Measurements from ENCODE around the gene IQCM.

IQCM gene

DNA sequence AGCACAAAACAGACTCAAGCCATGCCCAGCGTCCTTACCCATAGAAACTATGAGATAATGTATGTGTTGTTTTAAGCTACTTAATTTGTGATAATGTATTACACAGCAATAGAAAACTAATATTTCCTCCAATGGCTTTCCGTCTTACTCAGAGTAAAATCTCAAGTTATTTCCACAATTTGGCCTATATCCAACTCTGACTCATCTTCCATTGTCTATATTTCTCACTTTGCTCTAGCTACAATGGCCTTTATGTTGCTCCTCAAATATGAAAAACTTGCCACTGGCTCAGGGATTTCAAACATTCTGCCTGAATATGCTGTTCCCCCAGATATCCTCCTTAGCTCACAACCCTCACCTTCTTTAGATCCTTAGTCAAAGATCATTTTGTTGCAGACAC is 31.6 kb downstream of the IQCM start:
- DNase-seq (ENCODE audit: extremely low read depth in 1 of 2, low read depth in 1 of 2), result no peak

DNA sequence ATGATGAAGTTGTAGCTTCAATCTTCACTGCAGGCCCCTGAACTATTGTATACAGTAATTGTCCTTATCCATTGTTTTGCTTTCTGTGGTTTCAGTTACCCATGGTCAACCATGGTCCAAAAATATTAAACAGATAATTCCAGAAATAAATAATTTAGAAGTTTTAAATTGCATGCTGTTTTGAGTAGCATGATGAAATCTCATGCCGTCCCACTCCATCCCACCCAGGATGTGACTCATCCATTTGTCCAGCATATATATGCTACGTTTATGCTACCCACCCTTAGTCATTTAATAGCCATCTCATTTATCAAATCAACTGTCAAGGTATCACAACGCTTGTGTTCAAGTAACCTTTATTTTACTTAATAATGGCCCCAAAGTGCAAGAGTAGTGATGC is 34.5 kb downstream of the IQCM start:
- no peak for DNase-seq (ENCODE audit: extremely low read depth in 1 of 2, low read depth in 1 of 2)

DNA sequence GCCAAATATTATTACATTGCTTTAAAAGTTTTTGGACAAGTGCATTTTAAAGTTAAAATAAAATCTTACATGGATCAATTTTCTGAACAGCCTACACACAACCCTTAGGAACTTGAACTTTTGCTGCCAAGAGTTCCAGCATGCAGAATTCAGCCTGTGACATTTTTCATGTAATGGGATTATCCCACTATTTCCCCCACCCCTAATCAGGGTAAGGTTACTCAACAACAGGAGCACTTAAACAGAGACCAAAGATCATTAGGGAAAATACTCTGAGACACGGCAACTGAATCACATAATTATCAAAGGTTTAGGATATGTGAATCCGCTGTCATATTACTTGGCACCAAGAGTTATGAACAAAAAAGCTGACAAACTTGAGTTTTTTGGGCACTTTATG is 47.2 kb downstream of the IQCM start:
- no peak for DNase-seq (ENCODE audit: extremely low read depth in 1 of 2, low read depth in 1 of 2)

DNA sequence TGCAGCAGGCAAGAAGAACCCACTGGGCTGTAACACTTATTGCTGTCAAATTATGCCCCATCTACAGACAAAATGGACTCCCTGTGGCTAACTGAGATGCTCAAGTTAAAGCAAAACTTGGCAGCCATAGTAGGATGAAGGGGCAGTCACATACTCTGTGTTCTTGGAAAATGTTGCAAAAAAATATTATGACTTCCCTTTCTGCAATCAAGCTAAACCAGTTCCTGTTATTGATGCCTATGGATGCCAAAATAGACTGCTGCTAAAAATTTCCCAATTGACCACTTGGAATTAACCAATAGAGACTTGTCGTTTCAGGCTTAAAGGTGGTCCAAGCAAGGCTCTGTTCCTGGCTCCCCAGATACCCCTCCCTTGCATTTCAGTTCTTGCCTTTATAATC is 49.5 kb downstream of the IQCM start:
- DNase-seq (ENCODE audit: extremely low read depth in 1 of 2, low read depth in 1 of 2), result no peak

DNA sequence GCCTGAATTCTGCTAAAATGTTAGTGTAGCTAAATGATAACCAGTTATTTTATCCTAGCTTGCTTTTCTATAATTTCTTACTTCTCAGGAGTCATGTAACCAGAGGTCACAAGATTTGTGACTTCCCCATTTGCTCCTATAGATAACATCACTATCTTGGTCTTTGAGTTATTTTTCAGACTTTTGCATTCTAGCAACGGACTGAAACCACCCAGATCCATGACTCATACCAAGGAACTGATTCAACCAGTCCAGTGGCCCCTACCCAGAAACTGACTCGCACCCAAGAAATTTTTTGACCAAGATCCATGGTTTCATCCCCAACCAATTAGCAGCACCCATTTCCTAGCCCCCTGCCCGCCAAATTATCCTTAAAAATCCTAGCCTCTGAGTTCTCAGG is 50.0 kb downstream of the IQCM start:
- DNase-seq (ENCODE audit: extremely low read depth in 1 of 2, low read depth in 1 of 2), result no peak

DNA sequence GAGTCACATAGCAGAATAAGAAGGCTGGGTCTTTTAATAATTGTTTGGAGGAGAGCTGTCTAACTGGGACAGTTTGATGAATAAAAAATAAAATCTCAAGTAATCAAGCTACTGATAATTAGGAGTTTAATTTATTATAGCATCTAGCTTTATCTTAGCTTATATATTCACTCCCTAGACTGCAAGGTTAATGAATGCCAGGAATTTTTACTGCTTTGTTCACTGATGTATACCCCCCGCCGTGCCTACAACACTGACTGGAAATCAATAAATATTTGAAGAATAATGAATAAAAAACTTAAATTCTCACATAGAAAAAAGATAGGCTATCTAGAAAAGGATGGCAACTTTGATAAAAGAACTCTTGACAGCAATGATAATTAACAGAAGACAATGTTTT is 59.7 kb downstream of the IQCM start:
- DNase-seq (ENCODE audit: extremely low read depth in 1 of 2, low read depth in 1 of 2), result no peak

DNA sequence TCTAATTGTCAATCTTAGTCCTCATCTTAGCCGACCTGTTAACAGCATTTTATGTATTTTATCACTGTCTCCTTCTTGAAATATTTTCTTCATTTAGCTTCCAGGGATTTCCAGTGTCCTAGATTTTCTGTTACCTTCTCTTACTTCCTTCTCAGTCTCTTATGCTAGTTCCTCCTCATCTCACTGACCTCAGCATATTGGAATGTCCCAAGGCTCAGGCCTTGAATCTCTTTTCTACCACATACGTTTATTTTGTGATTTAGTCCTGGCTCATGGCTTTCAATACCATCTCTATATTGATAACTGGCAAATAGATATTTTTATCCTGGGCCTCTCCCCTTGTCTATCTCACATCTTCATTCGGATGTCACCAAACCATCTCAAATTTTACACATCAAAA is 61.1 kb downstream of the IQCM start:
- DNase-seq (ENCODE audit: extremely low read depth in 1 of 2, low read depth in 1 of 2), result no peak

DNA sequence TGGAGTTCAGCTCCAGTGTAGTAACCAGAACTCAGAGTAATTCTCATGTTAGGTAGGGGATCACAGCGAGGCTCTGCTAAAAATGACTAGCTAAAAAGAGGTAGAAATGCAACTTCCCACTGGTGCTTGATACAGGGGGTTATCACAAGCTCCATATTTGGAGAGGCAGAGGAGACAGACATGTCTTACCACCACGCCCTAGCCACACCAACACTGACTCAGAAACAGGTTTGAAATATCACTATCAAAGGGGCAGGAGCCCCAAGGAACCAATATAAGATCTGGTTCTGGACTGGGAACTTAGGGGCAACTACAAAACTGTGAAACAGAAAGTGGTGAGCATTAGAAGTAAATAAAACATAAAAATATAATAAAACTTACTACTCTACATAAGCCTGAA is 62.9 kb downstream of the IQCM start:
- DNase-seq (ENCODE audit: extremely low read depth in 1 of 2, low read depth in 1 of 2), result no peak

DNA sequence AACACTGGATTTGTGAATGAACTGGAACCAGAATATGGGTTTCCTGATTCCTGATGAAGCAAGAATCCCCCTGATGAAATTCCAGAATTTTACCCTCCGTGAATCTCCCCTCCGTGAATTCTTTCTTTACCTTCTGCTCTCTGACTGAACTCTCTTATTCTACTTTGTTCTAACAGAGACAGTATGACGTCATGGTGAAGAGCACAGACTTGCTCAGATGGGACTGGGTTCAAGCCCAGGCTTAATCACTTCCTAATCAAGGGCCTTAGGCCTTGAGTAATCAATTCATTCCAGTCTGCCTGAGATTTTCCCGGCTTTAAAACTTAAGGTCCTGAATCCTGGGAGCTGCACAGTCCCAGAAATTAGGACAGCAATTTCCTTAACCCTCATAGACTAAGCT is 64.5 kb downstream of the IQCM start:
- DNase-seq (ENCODE audit: extremely low read depth in 1 of 2, low read depth in 1 of 2), result no peak

DNA sequence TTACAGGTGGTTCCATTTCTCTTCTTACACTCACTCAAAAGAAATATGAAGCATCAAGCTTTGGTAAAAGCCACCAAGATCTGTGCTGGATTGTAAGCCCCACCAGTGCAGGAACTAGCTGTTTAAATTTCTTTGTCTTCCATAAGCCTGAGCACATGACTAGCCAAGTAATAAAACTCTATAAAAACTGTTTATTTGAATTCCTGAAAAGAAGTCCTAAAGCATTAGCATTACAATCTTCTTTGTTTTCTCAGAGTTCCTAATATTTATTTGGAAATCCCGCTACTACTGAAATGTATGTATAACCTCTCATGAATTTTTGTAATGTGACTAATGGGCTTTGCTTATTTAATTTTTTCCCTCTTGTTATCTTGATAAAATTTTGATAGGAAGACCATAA is 65.9 kb downstream of the IQCM start:
- no peak for DNase-seq (ENCODE audit: extremely low read depth in 1 of 2, low read depth in 1 of 2)

DNA sequence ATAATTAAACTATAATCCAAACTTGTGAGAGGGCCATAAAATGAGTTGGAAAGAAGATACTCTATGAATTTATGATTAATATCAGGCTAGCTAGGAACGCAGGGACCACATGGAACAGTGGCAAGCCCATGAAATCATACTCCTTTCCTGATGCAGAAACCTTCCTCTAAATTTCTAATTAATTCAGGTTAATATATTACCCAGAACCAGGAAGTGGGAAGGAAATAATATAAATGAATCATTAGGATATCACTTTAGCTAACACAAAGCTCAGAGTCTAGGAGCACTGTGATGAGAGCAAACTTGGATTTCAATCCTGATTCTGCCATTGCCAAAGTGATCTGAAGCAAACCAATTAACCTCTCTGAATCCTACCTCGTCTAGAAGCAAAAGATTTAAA is 68.0 kb downstream of the IQCM start:
- no peak for DNase-seq (ENCODE audit: extremely low read depth in 1 of 2, low read depth in 1 of 2)

DNA sequence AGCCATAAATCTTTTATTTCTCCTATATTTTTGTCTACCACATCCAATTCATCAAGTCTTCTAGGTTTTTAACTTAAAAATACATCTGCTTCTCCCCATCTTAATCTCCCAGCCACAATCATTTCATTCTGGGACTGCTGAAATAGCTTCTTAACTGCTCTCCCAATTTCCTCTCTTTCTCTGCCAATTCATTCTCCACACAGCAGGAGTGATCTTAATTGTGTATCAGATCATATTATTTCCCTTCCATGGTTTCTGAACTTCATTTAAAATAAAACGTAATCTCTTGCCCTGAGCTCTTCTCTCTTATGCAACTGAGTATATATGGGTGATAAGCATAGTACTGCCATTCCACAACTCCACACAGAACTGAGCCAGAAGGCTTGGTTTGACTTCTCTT is 69.4 kb downstream of the IQCM start:
- DNase-seq (ENCODE audit: extremely low read depth in 1 of 2, low read depth in 1 of 2), result no peak

DNA sequence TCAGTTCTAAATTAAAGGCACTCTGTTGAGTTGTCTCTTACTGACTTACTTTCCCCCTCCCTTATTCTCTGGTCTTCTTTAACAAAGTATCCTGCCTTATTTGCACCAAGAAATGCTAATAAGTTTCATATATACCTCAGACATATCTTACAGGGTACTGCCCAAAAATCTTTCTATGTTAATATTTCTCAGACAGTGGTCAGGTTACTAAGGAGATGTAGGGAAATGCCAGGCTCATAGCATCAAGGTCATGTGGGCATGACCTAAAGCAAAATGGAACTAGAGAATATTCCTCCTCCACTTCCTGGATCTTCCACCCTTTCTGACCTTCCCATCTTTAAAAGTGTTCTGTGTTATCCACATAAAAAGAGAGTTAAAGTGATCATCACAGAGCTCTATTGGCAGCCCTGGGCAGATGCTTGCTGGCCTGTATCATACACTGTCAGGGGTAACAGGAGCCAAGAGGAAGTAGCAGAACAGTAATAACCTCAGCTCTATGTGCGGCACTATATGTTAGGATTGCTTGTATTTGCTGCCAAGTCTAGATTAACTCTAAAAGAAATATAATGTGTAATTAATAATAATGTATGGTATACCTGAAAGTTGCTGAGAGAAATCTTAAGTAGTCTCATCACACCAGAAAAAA is 74.3 kb downstream of the IQCM start:
- DNase-seq (ENCODE audit: extremely low read depth in 1 of 2, low read depth in 1 of 2), result no peak

DNA sequence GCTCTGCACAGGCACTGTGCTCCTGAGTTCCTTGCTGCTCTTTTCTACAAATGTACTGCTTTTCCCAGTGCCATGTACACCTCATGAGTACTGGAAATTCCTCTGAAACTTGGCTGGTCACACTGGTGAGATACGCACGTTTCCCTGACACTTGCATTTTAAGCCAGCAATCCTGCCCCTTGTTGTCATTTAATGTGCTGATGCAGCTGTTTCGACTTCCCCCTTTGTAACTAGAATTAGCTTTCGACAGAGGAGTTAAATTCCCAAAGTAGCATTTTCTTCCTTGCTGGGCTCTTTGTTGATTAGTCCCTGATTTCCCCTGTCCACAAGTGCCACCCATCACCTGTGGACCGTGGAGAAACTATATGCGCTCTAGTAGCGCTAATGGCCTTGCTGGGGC is 77.5 kb downstream of the IQCM start:
- no peak for DNase-seq (ENCODE audit: extremely low read depth in 1 of 2, low read depth in 1 of 2)

DNA sequence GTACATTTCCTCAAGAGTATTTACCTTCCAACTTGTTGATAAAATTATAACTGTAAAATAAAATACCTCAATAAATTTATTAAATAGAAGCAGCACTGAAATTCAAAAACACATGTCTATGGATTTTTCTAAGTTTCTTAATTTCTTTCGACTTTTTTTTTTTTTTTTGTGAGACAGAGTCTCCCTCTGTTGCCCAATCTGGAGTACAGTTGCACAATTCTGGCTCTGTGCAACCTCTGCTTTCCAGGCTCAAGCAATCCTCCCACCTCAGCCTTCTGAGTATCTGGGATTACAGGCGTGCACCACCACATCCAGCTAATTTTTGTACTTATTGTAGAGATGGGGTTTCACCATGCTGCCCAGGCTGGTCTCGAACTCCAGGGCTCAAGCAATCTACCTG is 79.8 kb downstream of the IQCM start:
- DNase-seq (ENCODE audit: extremely low read depth in 1 of 2, low read depth in 1 of 2), result no peak

DNA sequence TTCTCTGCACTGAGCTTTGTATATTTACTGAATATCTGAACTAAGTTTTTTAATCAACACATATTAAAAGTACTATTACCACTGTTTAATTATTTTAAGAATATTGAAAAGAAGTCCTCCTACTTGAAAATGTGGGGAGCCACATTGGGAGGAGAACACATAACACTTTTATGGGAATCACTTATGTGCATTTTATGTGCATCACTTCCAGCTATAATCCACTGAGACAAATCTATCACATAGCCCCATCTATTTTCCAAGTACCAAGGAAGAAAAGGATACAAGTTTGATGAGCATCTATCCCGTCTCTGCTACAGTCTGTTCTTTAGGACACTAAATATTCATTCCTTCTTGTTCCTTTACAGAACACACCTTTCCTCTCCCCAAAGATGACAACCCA is 87.2 kb downstream of the IQCM start:
- no peak for DNase-seq (ENCODE audit: extremely low read depth in 1 of 2, low read depth in 1 of 2)

DNA sequence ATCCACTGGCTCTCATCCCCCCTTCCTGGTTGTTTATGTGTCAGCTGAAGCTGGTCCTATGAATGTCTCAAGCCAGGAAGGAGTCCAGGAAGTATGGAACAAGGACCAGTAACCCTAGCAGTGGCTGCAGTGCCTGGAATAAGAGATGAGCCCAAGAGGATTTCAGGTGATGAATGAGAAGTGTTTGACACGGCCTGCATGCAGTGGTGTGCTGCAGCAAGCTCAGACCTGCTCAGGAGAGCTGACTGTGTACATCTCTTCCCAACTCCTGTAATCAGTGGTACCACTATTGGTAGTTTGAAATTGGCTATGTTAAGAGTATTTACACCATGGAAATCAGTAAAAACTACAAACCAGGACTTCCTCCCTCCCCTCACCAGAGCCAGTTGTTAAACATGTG is 88.0 kb downstream of the IQCM start:
- no peak for DNase-seq (ENCODE audit: extremely low read depth in 1 of 2, low read depth in 1 of 2)

DNA sequence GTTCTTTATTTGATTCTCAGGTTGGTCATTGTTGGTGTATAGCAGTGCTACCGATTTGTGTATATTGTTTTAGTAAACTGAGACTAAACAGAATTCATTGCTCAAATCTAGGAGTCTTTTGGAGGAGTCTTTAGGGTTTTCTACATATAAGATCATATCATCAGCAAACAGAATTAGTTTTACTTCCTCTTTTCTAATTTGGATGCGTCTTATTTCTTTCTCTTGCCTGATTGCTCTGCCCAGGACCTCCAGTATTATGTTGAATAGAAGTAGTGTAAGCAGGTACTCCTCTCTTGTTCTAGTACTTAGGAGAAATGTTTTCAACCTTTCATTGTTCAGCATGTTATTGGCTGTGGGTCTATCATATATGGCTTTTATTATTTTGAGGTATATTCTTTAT is 92.6 kb downstream of the IQCM start:
- no peak for DNase-seq (ENCODE audit: extremely low read depth in 1 of 2, low read depth in 1 of 2)

DNA sequence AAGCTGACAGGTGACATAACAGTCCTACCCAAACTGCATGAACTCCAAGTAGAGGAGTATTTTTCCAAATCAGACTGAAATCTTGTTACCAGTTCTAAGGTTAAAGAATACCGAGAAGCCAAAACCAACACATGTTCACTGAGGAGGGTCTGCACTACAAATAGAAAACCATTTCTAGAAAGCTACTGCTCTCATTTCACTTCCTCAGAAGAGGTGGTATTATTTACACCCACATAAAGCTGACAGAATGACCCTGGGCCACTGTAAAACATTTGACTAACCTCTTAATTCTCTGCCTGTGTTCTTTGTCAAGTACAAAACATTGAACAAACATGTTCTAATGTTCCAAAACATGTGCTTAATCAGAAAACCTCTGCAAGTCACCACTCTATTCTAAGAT is 95.8 kb downstream of the IQCM start:
- DNase-seq (ENCODE audit: extremely low read depth in 1 of 2, low read depth in 1 of 2), result no peak

DNA sequence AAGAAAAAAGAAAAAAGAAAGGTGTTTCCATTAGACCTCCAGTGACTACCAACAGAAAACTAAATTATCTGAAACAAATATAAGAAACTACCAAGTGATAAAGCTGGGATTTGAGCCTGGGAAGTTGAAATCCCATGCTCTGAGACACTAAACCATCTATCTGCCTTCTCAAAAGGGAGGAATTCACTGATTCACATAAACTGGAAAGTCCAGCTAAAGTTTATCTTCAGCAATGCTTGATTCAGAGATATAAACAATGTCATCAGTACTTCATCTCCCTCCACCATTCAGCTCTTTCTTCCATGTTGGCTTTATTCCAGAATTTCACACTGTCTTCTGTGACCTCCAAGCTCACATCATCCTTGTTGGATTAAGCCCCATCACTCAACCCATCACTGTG is 96.3 kb downstream of the IQCM start:
- DNase-seq (ENCODE audit: extremely low read depth in 1 of 2, low read depth in 1 of 2), result no peak

DNA sequence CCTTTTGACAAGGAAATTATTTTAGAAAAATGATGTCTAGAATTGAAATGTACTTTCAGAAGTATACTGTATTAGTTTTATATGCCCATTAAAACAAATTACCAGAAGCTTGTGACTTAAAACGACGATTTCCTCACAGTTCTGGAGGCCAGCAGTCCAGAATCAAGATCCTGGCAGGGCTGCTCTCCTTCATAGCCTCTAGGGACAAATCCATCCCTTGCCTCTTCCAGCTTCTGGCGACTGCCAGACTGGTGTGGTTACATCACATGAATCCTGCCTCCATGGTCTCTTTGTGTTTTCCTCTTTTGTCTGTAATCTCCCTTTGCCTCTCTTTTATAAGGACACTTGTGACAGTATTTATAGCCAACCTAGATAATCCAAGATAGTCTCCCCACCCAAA is 97.1 kb downstream of the IQCM start:
- DNase-seq (ENCODE audit: extremely low read depth in 1 of 2, low read depth in 1 of 2), result no peak

DNA sequence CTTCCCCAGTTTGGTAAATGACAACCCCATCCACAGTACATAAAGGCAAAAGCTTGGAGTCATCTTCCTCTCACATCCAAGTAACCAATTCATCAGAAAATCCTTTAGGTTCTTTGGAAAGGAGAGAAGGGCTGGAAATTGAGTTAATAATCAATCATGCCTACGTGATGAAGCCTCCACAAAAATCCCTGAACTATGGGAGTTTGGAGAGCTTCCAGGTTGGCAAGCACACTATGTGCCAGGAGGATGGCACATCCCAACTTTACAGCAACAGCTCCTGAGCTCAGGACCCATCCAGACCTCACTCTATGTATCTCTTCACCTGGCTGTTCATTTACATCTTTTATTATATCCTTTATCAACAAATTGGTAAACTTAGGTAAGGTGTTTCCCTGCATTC is 98.9 kb downstream of the IQCM start:
- no peak for DNase-seq (ENCODE audit: extremely low read depth in 1 of 2, low read depth in 1 of 2)

DNA sequence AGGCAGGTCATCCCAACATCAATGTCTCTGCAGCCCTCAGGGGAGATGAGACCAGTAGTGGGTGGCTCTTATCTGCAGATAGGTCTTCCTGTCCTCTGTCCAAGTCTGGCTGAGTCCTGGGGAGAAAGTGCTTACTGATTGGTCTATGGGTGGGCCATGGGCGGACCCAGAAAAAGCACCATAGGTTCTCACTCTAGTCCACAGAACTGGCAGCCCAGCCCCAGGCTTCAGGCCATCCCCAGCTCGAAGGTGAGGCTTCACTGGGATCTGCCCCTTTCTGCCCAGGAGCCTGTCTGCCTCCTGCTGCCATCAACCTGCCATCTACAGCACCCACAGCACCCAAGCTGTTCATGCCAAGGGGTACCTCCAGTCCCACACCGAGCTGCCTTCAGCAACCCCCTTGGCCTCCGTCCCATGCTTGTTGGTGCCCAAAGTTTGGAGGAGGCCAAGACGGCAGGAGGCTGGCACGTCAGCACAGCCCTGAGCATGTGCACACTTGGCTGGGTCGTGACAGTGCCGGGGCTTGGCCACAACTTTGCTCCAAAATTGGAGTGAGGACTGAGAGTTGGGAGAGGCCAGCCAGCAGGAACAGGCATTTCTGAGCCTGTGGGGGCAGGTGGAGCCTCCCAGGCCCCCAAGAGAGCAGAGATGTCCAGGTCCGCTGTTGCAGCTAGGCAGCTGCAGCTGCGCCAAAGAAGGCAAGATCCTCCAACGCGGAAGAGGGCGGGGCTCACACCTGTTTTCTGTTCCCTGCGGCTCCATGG is 99.6 kb downstream of the IQCM start:
- no peak for DNase-seq (ENCODE audit: extremely low read depth in 1 of 2, low read depth in 1 of 2)

Data from stimulated activated CD8-positive, alpha-beta memory T cell treated with anti-CD3 and anti-CD28 coated beads, Interleukin-7, amount 100 ng/mL, for 48 hours (primary cell).